Kidney glomerular epithelial cell (primary cell): ENCODE results near the gene MDFIC.

ENCODE experiments used
- DNase-seq: peaks from one replicate; lab custom pipeline; 2025; lab: John Stamatoyannopoulos, UW

MDFIC gene

GRCh38 chr7:114928060-114928459 lies 6.2 kb downstream of the MDFIC start:
- no peak for DNase-seq

GRCh38 chr7:114929570-114929969 lies 7.7 kb downstream of the MDFIC start:
- DNase-seq: no peak

DNA sequence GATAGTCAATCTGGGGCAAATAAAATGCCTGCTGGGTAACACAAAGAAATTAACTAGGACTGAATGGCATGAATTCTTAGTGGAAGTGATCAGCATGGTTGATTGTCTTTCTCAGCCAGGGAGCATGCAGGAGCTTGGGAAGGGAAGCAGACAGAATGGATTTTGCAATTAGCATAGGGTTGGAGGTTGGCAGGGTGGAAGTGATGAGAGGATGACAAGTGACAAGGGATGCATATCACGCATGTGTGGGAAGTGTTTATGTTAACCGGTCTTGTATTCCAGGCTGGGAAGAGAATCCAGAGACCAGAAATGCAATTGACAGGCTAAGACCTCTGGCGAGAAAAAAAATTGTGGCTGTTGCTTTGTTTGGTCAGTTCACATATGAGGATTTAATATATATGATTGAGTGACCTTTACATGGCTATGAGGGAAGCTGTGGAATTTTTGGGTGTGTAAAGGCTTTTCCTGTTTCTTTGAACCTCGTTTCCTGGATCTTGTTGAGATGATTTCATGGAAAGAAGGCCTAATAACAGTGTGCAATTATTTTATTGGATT lies 8.3 kb downstream of the MDFIC start:
- DNase-seq: no peak

DNA sequence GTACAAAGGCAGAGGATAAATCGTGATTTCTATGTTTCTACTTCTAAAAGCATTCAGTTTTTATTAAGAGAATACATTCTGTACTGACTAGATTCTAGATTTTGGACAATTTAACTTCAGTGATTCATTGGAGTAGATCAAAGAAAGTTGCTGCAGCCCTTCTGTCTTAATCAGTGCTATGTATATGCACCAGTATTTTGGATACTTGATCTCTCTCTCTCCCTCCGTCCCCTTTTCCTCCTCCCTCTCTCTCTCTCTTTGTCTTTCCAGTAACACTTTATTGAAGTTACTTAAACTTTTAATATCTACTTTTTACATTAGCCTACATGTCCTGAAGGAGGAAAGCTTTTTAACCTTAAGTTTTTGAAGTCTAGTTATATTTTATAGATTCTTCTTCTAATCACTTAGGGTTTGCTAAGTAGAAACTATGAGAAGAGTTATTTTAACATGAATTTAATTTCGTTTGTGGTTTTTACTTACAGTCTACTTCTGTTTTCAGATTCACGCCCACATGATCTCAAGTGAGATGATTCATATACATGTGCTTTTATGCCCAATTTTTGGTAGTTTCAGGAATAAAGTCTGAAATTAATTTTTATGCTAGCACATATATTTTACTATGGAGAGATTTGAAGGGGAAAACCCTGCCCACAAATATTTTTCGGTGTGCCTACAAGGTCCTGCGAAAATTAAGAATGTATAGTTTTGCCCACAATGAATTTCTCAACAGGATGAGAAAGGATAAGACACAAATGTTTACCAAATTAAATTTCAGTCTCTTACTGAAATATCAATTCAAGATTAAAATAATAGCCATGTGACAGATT lies 9.1 kb downstream of the MDFIC start:
- DNase-seq: no peak

DNA sequence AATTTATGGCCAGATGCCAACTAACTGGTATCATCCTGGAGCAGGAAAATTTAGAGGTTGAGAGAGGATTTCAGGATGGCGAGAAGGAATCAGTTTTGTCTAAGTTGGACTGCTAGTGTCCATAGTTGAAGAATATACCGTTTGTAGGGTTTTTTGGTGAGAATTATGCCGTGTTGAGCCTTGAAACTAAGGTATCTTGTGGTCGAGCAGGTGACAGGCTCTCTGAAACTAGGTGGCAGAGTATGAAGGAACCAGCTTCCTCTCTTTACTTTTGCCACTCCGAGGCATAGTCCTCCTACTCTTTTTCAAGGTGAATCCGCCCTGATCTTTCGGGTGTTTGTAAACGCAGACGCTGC lies 9.7 kb downstream of the MDFIC start:
- no peak for DNase-seq

DNA sequence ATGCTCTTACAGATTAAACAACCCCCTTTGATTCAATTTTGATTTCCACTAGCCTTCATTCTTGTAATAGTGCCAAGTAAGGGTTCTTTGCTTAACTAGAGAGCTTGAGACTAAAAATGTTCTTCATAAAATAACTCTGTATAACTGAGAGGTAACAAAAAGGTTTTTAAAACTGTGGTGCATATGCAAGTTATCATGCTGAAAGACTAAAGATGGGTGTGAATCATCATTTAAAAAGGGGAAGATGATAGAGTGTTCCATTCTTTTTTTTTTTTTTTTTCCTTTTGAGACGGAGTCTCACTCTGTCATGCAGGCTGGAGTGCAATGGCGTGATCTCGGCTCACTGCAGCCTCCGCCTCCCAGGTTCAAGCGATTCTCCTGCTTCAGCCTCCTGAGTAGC lies 11.1 kb downstream of the MDFIC start:
- no peak for DNase-seq

DNA sequence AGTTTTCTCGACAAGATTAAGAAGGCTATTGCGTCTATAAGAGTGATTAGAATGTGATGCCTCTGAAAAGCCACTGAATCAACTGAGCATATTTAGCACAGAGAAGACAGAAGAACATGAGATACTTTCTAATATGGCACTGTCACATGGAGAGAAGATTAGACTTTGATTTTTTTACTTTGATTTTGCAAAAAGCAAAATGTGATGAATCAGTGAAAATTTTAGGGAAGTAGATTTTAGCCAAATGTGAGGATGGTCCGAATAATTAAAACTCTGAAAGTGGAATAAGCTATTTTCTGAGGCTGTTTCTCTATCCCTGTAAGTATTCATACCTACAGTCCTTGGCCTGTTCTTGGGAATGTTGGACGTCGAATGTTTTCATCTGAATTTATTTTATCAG lies 11.8 kb downstream of the MDFIC start:
- no peak for DNase-seq

- DNase-seq: no peak
These were observed 12.2 kb downstream of the MDFIC start for GRCh38 chr7:114934086-114934485.

- DNase-seq: no peak
These were observed 12.8 kb downstream of the MDFIC start for GRCh38 chr7:114934713-114935112.

- no peak for DNase-seq
These were observed 14.6 kb downstream of the MDFIC start for GRCh38 chr7:114936471-114936870.

DNA sequence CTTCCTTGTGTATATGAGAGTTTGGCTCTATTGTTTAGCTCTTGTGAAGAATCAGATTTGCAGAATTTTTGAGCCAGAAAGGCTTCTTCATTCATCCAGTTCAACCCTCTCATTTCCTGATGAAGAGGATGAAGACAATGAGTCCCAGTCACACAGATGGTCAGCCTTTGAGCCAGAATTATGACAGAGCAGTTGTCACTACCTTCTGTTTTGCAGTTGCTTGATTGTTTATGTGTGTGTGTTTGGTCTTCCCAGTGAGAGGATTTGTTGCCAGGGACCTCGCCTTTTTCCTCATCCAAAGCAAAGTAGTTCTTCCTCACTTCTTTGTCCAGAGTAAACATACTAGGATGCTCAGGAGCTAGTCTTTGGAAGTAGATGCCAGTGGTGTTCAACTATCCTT lies 15.6 kb downstream of the MDFIC start:
- DNase-seq: no peak

DNA sequence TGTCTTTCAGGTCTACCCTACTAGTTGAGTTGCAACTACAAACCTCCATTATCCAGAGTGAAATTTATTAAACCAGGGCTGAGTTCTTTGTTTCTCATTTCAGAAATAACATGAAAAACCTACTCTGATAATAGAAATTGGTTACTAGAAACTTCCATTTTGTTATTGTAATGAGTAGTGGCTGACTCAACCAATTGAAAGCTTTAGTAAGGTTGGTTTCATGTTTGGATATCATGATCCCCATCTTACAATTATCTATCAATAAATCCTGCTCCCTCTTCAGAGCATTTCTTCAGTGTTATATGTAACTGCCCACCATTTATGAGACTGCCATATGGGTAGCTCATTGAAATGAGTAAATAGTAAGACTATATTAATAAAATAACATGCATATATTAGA lies 16.9 kb downstream of the MDFIC start:
- DNase-seq: no peak

GRCh38 chr7:114939484-114940097 lies 17.7 kb downstream of the MDFIC start:
- no peak for DNase-seq

DNA sequence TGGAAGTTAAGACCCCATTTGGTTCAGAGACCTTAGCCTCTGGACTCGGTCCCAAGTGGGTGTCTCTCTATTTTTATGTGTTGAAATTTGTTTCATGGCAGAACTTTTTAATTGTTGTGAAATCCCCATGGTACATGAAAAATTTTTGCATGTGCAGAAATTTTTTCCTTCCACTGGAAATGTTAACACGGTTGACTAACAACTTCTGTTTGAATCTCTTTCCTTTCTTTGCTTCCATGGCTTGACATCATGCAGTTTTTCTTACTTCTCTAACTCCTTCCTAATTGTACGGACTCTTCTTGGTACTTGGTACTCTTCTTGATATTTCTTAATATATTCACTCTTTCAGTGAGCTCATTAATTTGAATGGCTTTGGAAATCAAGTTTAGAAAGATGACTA lies 18.3 kb downstream of the MDFIC start:
- no peak for DNase-seq

- no peak for DNase-seq
These were observed 19.8 kb downstream of the MDFIC start for GRCh38 chr7:114941692-114942091.

DNA sequence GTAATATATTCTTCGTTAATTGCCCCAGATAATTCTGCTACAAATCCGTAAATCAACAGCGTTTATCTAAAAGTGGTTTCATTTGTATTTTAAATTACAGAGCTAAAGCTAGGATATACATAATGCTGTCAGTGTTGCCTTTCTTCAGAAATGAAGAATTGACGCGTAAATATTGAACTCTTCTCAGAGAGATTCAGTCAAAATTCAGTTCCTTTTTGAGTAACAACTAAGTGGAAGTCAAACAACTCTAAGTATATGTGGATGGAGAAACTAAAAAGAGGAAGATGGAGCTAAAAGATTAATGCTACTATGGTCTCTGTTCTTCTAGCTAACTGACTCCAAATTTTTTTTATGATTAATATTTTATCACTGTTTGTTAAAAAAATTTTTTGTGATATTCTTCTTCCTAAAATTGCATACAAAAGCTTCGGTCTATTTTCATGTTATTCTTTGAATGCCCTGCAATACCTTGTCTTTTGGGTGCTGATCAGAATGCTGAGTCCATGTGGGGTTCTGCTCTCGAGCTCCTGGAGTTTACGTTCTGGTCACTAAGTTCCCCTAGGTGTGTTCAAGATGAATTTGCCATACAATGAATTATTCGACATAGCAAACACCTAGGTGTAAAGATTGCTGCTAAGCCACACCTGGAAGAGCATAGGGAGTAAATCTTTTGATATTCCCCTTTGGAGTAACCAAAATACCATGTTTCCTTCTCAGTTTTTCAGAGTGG lies 20.7 kb downstream of the MDFIC start:
- no peak for DNase-seq

DNA sequence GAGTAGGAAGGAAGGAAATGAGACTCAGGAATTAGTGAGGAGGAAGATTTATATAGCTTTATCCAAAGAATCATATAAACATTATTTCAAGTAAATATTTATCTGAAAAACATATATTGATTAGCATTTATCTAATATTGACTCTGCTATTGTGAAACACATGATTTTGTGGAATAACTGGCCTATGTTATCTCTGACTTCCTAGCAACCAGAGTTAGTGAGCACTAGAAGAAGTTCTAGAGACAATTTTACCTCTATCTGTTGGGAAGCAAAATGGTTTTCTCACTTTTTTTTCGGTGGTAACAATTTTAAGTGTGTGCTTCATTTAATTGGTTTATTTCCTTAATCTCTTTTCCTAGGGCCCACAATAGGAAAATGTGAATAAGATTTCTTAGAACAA lies 21.6 kb downstream of the MDFIC start:
- no peak for DNase-seq

GRCh38 chr7:114943953-114944744 lies 22.3 kb downstream of the MDFIC start:
- DNase-seq: no peak

- DNase-seq: peak; percentile 50
These were observed 23.1 kb downstream of the MDFIC start for GRCh38 chr7:114944745-114945625.

GRCh38 chr7:114949231-114949630 lies 27.3 kb downstream of the MDFIC start:
- DNase-seq: no peak

- no peak for DNase-seq
These were observed 30.4 kb downstream of the MDFIC start for GRCh38 chr7:114952296-114952695.
